Right forelimb (tissue), 1 donor: Measurements from ENCODE around the gene SLC25A17.
"Not testable (repeated sequence)": the region's sequence is repeated elsewhere in the genome, so short reads cannot be mapped to it uniquely, and the experiment has no call there.

Experiments used
- DNase-seq: peaks from one replicate; pipeline ENCODE4 v3.0.0-alpha.2; 2018

SLC25A17 gene

GRCh38 chr22:40818192-40818746 is 877 bp downstream of the SLC25A17 start:
- no peak for DNase-seq

DNA sequence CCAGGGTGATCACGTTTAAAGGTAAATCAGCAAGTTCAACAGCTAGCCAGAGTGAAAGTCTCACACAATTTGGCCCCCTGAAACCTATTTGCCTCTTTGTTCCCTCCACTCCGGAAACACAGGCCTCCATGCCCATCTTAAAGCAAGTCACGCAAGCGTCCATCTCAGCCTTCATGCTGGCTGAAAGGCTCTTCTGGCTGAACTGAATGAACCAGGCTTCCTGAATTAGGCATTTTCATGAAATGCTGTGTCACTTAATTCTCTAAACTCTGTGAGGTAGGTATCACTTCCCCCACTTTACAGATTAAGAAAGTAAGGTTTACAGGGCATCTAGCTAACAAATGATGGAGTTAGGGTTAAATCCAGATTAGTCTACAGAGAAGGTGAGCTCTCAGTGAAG is 1.4 kb downstream of the SLC25A17 start:
- DNase-seq = no peak

DNA sequence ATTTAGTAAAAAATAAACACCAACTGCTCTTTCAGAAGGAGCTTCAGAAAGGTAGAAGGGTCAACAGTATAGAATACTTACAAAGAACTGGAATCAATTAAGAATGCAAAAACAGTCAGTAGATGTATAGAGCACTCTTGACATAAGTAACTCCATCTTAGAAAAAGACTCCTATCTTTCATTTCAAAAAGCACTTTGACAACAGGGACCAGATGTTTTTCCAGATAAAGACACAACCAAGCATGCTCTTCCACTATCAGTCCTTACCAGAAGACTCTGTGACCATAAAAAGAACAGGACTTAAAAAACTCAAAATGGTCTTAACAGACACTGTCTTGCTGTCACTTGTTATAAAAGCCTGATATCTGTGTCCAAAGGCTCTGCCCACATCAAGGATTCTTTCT is 5.2 kb downstream of the SLC25A17 start:
- no peak for DNase-seq

DNA sequence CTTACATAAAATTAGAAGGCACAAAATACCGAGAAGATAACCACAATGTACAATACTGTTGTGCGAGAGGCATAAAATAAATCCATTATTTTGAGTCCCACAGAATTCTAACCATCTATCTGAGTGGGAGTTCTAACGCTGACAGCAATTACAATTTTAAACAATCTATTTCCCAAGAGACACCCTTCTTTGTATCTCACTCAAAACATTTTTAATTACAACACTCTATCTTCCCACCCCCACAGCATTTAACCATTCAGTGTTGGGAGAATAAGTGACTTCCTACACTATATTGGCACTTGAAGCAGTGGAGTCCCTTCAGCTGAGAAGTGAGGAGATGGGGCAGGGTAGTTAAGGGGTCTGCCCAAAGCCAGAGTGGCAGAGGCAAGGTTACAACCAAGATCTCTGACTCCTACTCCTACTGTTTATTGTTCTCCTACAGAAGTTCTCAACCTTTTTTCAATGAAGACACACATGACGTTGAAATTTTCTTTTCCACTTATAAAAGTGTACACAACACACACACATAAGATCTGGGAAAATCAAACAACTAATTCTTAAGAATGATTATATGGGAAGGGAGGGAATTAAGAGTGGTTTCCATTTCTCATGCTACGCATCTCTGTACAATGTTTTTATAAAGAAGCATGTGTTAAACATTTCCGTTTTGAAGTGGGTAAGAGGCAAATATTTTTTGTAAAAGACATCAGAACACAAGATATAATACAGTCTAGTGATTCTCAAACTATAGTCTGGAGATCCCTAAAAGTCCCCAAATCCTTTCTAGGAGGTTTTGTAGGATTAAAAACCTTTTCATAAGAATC is 10.9 kb downstream of the SLC25A17 start:
- no peak for DNase-seq

DNA sequence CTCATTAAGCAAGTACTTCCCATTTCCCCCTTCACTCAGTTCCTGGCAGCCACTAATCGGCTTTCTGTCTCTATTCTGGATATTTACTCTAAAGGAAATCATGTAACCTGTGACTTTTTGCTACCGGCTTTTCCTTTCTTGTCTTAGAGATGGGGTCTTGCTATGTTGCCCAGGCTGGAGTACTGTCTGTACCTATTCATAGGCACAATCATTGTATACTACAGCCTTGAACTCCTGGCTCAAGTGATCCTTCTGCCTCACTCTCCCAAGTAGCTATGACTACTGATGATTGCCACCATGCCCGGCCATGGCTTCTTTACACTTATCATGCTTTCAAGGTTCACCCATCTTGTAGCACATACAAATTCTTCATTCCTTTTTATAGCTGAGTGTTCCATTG is 12.4 kb downstream of the SLC25A17 start:
- no peak for DNase-seq

GRCh38 chr22:40805699-40806203 is 13.4 kb downstream of the SLC25A17 start:
- no peak for DNase-seq

DNA sequence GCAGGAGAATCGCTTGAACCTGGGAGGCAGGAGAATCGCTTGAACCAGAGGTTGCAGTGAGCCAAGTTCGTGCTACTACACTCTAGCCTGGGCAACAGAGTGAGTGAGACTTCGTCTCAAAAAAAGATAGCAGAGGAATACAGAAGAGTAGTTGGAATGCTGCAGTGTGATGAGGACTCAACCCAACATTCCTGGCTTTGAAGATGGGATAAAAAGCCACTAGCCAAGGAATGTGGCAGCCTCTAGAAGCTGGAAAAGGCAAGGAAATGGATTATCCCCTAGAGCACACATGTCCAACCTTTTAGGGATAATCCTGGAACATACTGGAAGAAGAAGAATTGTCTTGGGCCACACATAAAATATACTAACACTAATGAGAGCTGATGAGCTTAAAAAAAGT is 13.9 kb downstream of the SLC25A17 start:
- DNase-seq = no peak

GRCh38 chr22:40803321-40803720 is 15.8 kb downstream of the SLC25A17 start:
- DNase-seq = no peak

GRCh38 chr22:40799008-40799407 is 20.1 kb downstream of the SLC25A17 start:
- DNase-seq = no peak

DNA sequence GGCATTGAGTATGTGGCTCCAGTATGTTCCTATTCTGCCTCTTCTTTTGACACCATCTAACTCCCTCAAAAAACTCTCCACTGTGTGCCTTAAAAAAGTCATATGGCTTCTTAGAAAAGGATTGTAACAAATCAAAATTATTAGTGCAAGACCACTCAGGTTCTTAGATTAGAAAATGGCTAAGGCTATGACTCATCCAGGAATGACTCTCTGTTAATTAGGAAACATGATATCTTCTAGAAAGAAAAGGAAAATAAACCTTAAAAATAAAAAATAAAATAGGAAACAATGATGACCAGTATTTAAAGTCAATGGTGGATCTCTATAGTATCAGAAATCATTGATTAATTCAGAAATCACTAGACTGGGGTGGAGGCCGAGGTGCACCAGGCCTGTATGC is 21.7 kb downstream of the SLC25A17 start:
- no peak for DNase-seq

GRCh38 chr22:40792451-40792850 is 26.7 kb downstream of the SLC25A17 start:
- DNase-seq = no peak

- no peak for DNase-seq
Observed at GRCh38 chr22:40791241-40791640, 27.9 kb downstream of the SLC25A17 start.

- DNase-seq = no peak
Observed at GRCh38 chr22:40789131-40789530, 30.0 kb downstream of the SLC25A17 start.

DNA sequence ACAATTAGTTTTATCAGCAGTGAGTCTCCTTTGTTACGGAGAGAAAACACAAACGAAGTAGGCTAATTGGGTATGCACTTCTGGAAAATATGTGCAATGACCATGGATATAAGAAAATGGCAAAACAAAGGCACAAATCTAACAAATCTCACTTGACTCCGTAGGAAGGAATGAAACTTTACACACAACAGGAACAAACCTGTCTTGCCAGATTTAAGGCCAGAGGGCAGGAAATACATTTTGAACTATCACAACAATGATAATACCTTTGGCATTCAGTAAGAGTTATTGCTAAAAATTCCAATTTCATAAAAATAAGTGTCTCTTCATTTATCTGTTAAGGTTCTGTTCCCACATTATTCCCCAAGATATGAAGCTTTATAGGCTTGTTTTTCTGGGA is 36.6 kb downstream of the SLC25A17 start:
- DNase-seq = no peak

DNA sequence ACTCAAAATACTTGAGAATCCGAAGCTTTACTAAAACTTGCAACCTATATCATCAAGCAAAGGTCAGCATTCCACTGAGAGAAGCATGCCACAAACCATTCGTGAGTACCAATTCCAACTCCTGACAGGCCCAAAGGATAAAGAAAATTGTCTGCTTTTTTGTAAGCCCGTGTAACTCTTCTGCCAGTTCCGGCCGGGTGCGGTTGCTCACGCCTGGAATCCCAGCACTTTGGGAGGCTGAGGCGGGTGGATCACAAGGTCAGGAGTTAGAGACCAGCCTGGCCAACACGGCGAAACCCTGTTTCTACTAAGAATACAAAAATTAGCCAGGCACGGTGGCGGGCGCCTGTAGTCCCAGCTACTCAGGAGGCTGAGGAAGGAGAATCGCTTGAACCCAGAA is 37.4 kb downstream of the SLC25A17 start:
- DNase-seq = not testable (repeated sequence)

DNA sequence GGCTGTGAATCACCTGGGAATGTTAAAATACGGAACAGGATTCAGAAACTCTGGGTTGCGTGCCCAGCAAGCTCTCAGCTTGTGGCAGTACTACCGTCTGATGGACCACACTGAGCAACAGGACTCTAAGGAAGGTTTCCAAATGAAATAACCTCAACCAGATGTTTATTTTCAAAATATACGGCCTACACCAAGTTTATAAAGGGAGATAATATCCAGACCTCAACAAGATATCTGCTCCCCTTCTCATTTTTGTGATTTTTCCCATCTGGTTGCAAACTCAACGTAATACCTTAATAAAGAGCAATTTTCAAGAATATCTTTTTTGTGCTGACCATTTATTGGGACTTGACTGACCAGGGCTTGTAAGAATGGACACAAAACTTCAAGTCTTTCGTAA is 49.4 kb downstream of the SLC25A17 start:
- DNase-seq = no peak

GRCh38 chr22:40768206-40768605 is 50.9 kb downstream of the SLC25A17 start:
- DNase-seq = no peak

GRCh38 chr22:40766956-40767355 is 52.2 kb downstream of the SLC25A17 start:
- no peak for DNase-seq

GRCh38 chr22:40764763-40765441 is 54.2 kb downstream of the SLC25A17 start:
- DNase-seq = no peak

GRCh38 chr22:40759294-40759840 is 59.8 kb downstream of the SLC25A17 start:
- DNase-seq = no peak

GRCh38 chr22:40758851-40759250 is 60.3 kb downstream of the SLC25A17 start:
- DNase-seq = not testable (repeated sequence)

GRCh38 chr22:40758390-40758789 is 60.8 kb downstream of the SLC25A17 start:
- DNase-seq = no peak

DNA sequence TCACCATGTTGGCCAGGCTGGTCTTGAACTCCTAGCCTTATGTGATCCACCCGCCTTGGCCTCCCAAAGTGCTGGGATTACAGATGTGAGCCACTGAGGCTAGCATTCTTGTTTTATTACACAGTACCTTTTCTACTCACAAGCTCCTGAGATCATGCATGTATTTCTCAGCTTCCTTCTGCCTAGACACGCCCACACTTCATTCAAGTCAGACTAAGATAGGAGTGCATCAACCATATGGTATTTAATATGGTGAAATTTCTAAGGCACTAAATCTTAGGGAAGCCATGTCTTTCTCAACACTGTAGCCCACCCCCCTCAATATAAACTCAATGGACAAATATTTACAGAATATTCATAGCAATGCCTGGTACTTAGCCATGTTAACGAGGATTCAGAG is 62.1 kb downstream of the SLC25A17 start:
- no peak for DNase-seq

- no peak for DNase-seq
Observed at GRCh38 chr22:40753114-40753513, 66.0 kb downstream of the SLC25A17 start.
